Measurements from ENCODE around the gene CDC14B.

DNA sequence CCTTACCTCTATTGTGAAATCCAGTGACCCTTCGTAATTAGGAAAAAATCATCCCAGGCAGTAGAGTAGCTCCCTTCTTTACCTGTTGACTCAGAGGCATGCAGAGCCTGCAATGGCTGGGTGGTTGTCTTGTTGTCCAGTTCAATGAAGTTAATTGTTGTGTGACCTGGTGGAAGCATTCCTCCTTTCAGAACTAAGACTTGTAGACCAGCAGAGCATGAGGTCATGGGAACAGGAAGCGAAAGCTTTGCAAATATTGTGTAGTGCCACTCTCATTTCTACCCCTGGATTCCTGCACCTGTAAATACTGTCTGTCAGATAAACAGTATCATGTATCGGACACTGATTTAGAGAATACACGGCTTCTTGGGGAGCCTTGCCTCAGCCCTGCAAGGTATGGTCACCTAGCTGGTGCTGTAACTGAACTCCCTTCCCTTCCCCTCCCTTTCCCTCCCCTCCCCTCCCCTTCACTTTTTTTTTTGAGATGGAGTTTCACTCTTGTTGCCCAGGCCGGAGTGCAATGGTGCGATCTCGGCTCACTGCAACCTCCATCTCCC, 41.1 kb upstream of the CDC14B start:
- TF ChIP-seq, protein P1, sequence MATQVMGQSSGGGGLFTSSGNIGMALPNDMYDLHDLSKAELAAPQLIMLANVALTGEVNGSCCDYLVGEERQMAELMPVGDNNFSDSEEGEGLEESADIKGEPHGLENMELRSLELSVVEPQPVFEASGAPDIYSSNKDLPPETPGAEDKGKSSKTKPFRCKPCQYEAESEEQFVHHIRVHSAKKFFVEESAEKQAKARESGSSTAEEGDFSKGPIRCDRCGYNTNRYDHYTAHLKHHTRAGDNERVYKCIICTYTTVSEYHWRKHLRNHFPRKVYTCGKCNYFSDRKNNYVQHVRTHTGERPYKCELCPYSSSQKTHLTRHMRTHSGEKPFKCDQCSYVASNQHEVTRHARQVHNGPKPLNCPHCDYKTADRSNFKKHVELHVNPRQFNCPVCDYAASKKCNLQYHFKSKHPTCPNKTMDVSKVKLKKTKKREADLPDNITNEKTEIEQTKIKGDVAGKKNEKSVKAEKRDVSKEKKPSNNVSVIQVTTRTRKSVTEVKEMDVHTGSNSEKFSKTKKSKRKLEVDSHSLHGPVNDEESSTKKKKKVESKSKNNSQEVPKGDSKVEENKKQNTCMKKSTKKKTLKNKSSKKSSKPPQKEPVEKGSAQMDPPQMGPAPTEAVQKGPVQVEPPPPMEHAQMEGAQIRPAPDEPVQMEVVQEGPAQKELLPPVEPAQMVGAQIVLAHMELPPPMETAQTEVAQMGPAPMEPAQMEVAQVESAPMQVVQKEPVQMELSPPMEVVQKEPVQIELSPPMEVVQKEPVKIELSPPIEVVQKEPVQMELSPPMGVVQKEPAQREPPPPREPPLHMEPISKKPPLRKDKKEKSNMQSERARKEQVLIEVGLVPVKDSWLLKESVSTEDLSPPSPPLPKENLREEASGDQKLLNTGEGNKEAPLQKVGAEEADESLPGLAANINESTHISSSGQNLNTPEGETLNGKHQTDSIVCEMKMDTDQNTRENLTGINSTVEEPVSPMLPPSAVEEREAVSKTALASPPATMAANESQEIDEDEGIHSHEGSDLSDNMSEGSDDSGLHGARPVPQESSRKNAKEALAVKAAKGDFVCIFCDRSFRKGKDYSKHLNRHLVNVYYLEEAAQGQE (IDR thresholded peaks at IDR 0.05; ENCODE audit: insufficient read depth in 1 of 2, low read depth in 2 of 2, low read length in 2 of 2) = no peak
- TF ChIP-seq SIN3A (IDR thresholded peaks at IDR 0.05; ENCODE audit: borderline replicate concordance, insufficient read depth, low read length) (no peak), TAF1 (IDR thresholded peaks at IDR 0.05; ENCODE audit: borderline replicate concordance, insufficient read depth, low read length) (no peak)
